Fibroblast of lung (primary cell): ENCODE measurements around the gene VWC2L. TPM values are rescaled to one million over a fixed set of nuclear protein-coding genes. Genes with fewer than 3 reads are reported as not detected.
A peak's percentile ranks its signal among the peaks of the same experiment; 100 is the strongest.

Experiments
- DNase-seq, 2 donors: peaks; one replicate each; pipeline versions ENCODE4 v3.0.0 to v3.0.0-alpha.2; 2010; ENCODE audit warnings: low read depth in 2 of 2
- H2AFZ ChIP-seq: 2 replicates; pipeline ENCODE4 v1.5.1; 2012; ENCODE audit warnings: low read length, control low read depth, inconsistent platforms
- H3K27ac ChIP-seq: 2 replicates; pipeline ENCODE4 v1.5.1; 2011; ENCODE audit warnings: low read length, control low read depth; ENCODE audit not compliant: insufficient read depth
- H3K27me3 ChIP-seq: 2 replicates; pipeline ENCODE4 v1.5.1; 2011; ENCODE audit warnings: mild to moderate bottlenecking, low read length; ENCODE audit not compliant: control insufficient read depth, insufficient read depth
- H3K36me3 ChIP-seq: 2 replicates; pipeline ENCODE4 v1.5.1; 2011; ENCODE audit warnings: low read length; ENCODE audit not compliant: control insufficient read depth, insufficient read depth
- H3K4me1 ChIP-seq: 2 replicates; pipeline ENCODE4 v1.5.1; 2011; ENCODE audit warnings: low read length; ENCODE audit not compliant: control insufficient read depth, insufficient read depth; ENCODE audit errors: extremely low read depth
- H3K4me2 ChIP-seq: 2 replicates; pipeline ENCODE4 v1.5.1; 2011; ENCODE audit warnings: low read length, control low read depth; ENCODE audit not compliant: insufficient read depth; ENCODE audit errors: extremely low read depth
- H3K4me3 ChIP-seq, 4 experiments: fragments of 200-600 bp in 1 of 4; sonication (generic) in 1 of 4; replicated peaks in 1 of 4; 2 replicates each; pipeline ENCODE4 v1.5.1; 2011 to 2016; ENCODE audit warnings: low read length in 4 of 4, low read depth in 3 of 4, mild to moderate bottlenecking in 3 of 4, control low read depth in 2 of 4, inconsistent platforms in 1 of 4, mixed read lengths in 1 of 4; ENCODE audit not compliant: insufficient read depth in 1 of 4; ENCODE audit errors: control extremely low read depth in 1 of 4
- H3K79me2 ChIP-seq: 2 replicates; pipeline ENCODE4 v1.5.1; 2012; ENCODE audit warnings: mild to moderate bottlenecking, low read length, inconsistent platforms; ENCODE audit not compliant: control insufficient read depth, insufficient read depth
- H3K9ac ChIP-seq: 2 replicates; pipeline ENCODE4 v1.5.1; 2011; ENCODE audit warnings: mild to moderate bottlenecking, low read length, control low read depth; ENCODE audit not compliant: insufficient read depth
- H3K9me3 ChIP-seq: 2 replicates; pipeline ENCODE4 v1.5.1; 2012; ENCODE audit warnings: low read depth, low read length; ENCODE audit not compliant: control insufficient read depth, insufficient read depth
- H4K20me1 ChIP-seq: 2 replicates; pipeline ENCODE4 v1.5.1; 2011; ENCODE audit warnings: low read length; ENCODE audit not compliant: control insufficient read depth, insufficient read depth; ENCODE audit errors: extremely low read depth
- CTCF ChIP-seq, 2 donors: IDR thresholded peaks in 1 of 2; conservative IDR thresholded peaks in 1 of 2; 1 replicate in 1 of 2; 2 replicates in 1 of 2; pipeline ENCODE4 v1.5.1; 2011 to 2012; ENCODE audit warnings: low read length in 2 of 2, control low read depth in 1 of 2, inconsistent platforms in 1 of 2, low read depth in 1 of 2, mild to moderate bottlenecking in 1 of 2
- EZH2 ChIP-seq: IDR thresholded peaks from 2 replicates; pipeline ENCODE4 v1.5.1; 2012; ENCODE audit warnings: low read length, control low read depth, mild to moderate bottlenecking; ENCODE audit errors: missing control alignments
- polyA plus RNA-seq, 2 donors: library from polyadenylated mRNA; depleted of rRNA in 1 of 2; stranded (reverse) in 1 of 2; unstranded in 1 of 2; fragments of >200 nt; gene quantifications; 2 replicates each; pipeline ENCODE4 v1.2.1, GENCODE V29; 2011 to 2012; ENCODE audit warnings: missing spikeins in 1 of 2
- total RNA-seq: library from RNA; depleted of rRNA; stranded (reverse); fragments of >200 nt; gene quantifications from 2 replicates; pipeline ENCODE4 v1.2.1, GENCODE V29; 2014

Gene VWC2L
- total and polyA plus RNA-seq, 2 donors (not counting 1 experiment from before 2014, with no cell fraction given), result not detected

GRCh38 chr2:214469728-214470127 is 58.9 kb downstream of the VWC2L start:
- no peak overlapping the region for H3K4me2 ChIP-seq
- no peak overlapping the region for H3K9ac ChIP-seq
- no peaks in the 10 kb centered on the region for H4K20me1 ChIP-seq
- DNase-seq, result no peak
- H3K79me2 ChIP-seq, result no peaks in the 10 kb centered on the region
- H3K27ac ChIP-seq, result no peak overlapping the region
- no peaks in the 10 kb centered on the region for H3K4me1 ChIP-seq
- no peak for TF ChIP-seq EZH2
- TF ChIP-seq CTCF (conservative IDR thresholded peaks at IDR 0.05 in 1 of 2, IDR thresholded peaks at IDR 0.05 in 1 of 2; ENCODE audit: low read depth in 1 of 2, low read length in 2 of 2), result no peak
- H3K36me3 ChIP-seq, result no peaks in the 10 kb centered on the region
- H3K9me3 ChIP-seq, result no peaks in the 10 kb centered on the region
- H2AFZ ChIP-seq, result no peak overlapping the region
- no peaks in the 10 kb centered on the region for H3K27me3 ChIP-seq
- H3K4me3 ChIP-seq, result no peak overlapping the region

- Histone ChIP-seq H3K79me2 (no peaks in the 10 kb centered on the region), H3K27me3 (no peaks in the 10 kb centered on the region), H3K36me3 (no peaks in the 10 kb centered on the region), H3K27ac (no peak overlapping the region), H4K20me1 (no peaks in the 10 kb centered on the region), H3K9me3 (no peaks in the 10 kb centered on the region), H3K4me1 (no peaks in the 10 kb centered on the region), H3K4me3 (no peak overlapping the region), H3K4me2 (no peak overlapping the region), H3K9ac (no peak overlapping the region), H2AFZ (no peak overlapping the region)
- TF ChIP-seq EZH2 (no peak), CTCF (conservative IDR thresholded peaks at IDR 0.05 in 1 of 2, IDR thresholded peaks at IDR 0.05 in 1 of 2; ENCODE audit: low read depth in 1 of 2, low read length in 2 of 2) (no peak)
- no peak for DNase-seq
These were observed 60.5 kb downstream of the VWC2L start for GRCh38 chr2:214471382-214471781.

- no peak overlapping the region for H2AFZ ChIP-seq
- H3K27me3 ChIP-seq, result no peaks in the 10 kb centered on the region
- H3K36me3 ChIP-seq, result no peaks in the 10 kb centered on the region
- H3K4me3 ChIP-seq, result no peak overlapping the region
- no peak overlapping the region for H3K9ac ChIP-seq
- TF ChIP-seq EZH2, result no peak
- no peak for TF ChIP-seq CTCF (conservative IDR thresholded peaks at IDR 0.05 in 1 of 2, IDR thresholded peaks at IDR 0.05 in 1 of 2; ENCODE audit: low read depth in 1 of 2, low read length in 2 of 2)
- no peaks in the 10 kb centered on the region for H3K4me1 ChIP-seq
- H3K9me3 ChIP-seq, result no peaks in the 10 kb centered on the region
- no peak overlapping the region for H3K27ac ChIP-seq
- no peak overlapping the region for H3K4me2 ChIP-seq
- DNase-seq, result peak in 1 of 2 donors; percentile 60
- no peaks in the 10 kb centered on the region for H4K20me1 ChIP-seq
- no peaks in the 10 kb centered on the region for H3K79me2 ChIP-seq
These were observed 61.1 kb downstream of the VWC2L start for GRCh38 chr2:214471990-214472389.
